PC-9 (cell line): Measurements from ENCODE around the gene C10orf67. TPM values are rescaled to one million over a fixed set of nuclear protein-coding genes. Genes with fewer than 3 reads are reported as not detected.
"Not testable (repeated sequence)": the region's sequence is repeated elsewhere in the genome, so short reads cannot be mapped to it uniquely, and the experiment has no call there.

ENCODE experiments used
- BruUV-seq: library from RNA; stranded (reverse); fragments of 400-500 nt; replicated peaks from 2 replicates; lab custom pipeline; 2021; lab: Mats Ljungman, UMichigan
- CTCF ChIA-PET: fragments of 300-600 bp; sonication (Branson Sonifier 250); formaldehyde crosslinking; loops from one replicate; lab custom pipeline; 2022; ENCODE audit warnings: antibody characterized with exemption; lab: Charles Lee
- POLR2A ChIA-PET: fragments of 300-600 bp; sonication (Branson Sonifier 250); formaldehyde crosslinking; loops from one replicate; lab custom pipeline; 2022; ENCODE audit warnings: antibody characterized with exemption; ENCODE audit not compliant: unreplicated experiment; lab: Charles Lee
- DNase-seq, 2 experiments: peaks; one replicate each; pipeline versions ENCODE4 v3.0.0 to v3.0.0-alpha.2; 2015 to 2022; ENCODE audit warnings: mixed read lengths in 1 of 2
- H2AFZ ChIP-seq: fragments of 200-600 bp; sonication (generic); 2 replicates; pipeline ENCODE4 v1.8.1; 2017; ENCODE audit warnings: antibody characterized with exemption
- H3F3A ChIP-seq: fragments of 200-600 bp; sonication (generic); 2 replicates; pipeline ENCODE4 v1.8.1; 2017; ENCODE audit warnings: antibody characterized with exemption, mild to moderate bottlenecking, low read depth; ENCODE audit not compliant: insufficient read depth
- H3K27ac ChIP-seq: fragments of 200-600 bp; sonication (generic); 2 replicates; pipeline ENCODE4 v1.6.1; 2016; ENCODE audit warnings: mixed run types
- H3K27me3 ChIP-seq: fragments of 200-600 bp; sonication (generic); 2 replicates; pipeline ENCODE4 v1.6.1; 2016; ENCODE audit warnings: low read depth, mixed run types; ENCODE audit not compliant: insufficient read depth
- H3K36me3 ChIP-seq: fragments of 200-600 bp; sonication (generic); 2 replicates; pipeline ENCODE4 v1.6.1; 2016; ENCODE audit warnings: low read depth, mixed run types
- H3K4me1 ChIP-seq: fragments of 200-600 bp; sonication (generic); replicated peaks from 2 replicates; pipeline ENCODE4 v1.6.1; 2016; ENCODE audit warnings: mixed run types; ENCODE audit not compliant: insufficient read depth
- H3K4me2 ChIP-seq: fragments of 200-600 bp; sonication (generic); 2 replicates; pipeline ENCODE4 v1.6.1; 2017; ENCODE audit warnings: mixed run types
- H3K4me3 ChIP-seq: fragments of 200-600 bp; sonication (generic); 2 replicates; pipeline ENCODE4 v1.6.1; 2016; ENCODE audit warnings: mixed run types
- H3K79me2 ChIP-seq: fragments of 200-600 bp; sonication (generic); 2 replicates; pipeline ENCODE4 v1.6.1; 2017; ENCODE audit warnings: low read depth, mixed run types
- H3K9me2 ChIP-seq: fragments of 200-600 bp; sonication (generic); 2 replicates; pipeline ENCODE4 v1.8.1; 2017; ENCODE audit warnings: mild to moderate bottlenecking; ENCODE audit not compliant: insufficient read depth
- H3K9me3 ChIP-seq: fragments of 200-600 bp; sonication (generic); 2 replicates; pipeline ENCODE4 v1.8.1; 2016; ENCODE audit warnings: low read depth; ENCODE audit not compliant: insufficient read depth
- H4K20me1 ChIP-seq: fragments of 200-600 bp; sonication (generic); 2 replicates; pipeline ENCODE4 v1.8.1; 2017; ENCODE audit not compliant: insufficient read depth
- CTCF ChIP-seq: fragments of 200-600 bp; sonication (generic); conservative IDR thresholded peaks from 2 replicates; pipeline ENCODE4 v1.6.1; 2017; ENCODE audit warnings: mixed run types, antibody characterized with exemption, mild to moderate bottlenecking, moderate library complexity
- EZH2 ChIP-seq: fragments of 200-600 bp; sonication (generic); IDR thresholded peaks from 2 replicates; pipeline ENCODE4 v1.8.0; 2017; ENCODE audit warnings: antibody characterized with exemption, low read depth
- intact Hi-C: fragments of 100-400 bp; cut with micrococcal nuclease; formaldehyde crosslinking; loops from one replicate; pipeline ENCODE4 v1.10.0; 2022; ENCODE audit not compliant: unreplicated experiment
- total RNA-seq: library from RNA; stranded (reverse); gene quantifications from 2 replicates; pipeline ENCODE4 v1.2.3, GENCODE V29; 2021

Gene C10orf67
- total RNA-seq, 1 experiment from 2014 or later = 1.2 TPM

GRCh38 chr10:23358357-23358756, 13.8 kb upstream of the C10orf67 start:
- no peaks in the 10 kb centered on the region for H3K9me3 ChIP-seq
- no peak overlapping the region for H3K4me2 ChIP-seq
- intact Hi-C loops = no loop called here
- H3F3A ChIP-seq = no peaks in the 10 kb centered on the region
- no peaks in the 10 kb centered on the region for H3K79me2 ChIP-seq
- H4K20me1 ChIP-seq = no peaks in the 10 kb centered on the region
- no peaks in the 10 kb centered on the region for H3K36me3 ChIP-seq
- no TSS peak for BruUV-seq
- no peak overlapping the region for H3K27ac ChIP-seq
- no peak for TF ChIP-seq CTCF
- no peak for TF ChIP-seq EZH2
- no peak for DNase-seq
- no peak overlapping the region for H2AFZ ChIP-seq
- ChIA-PET CTCF (no interaction called here), POLR2A (no interaction called here)
- H3K9me2 ChIP-seq = no peaks in the 10 kb centered on the region
- H3K4me1 ChIP-seq = no peaks in the 10 kb centered on the region
- no peak overlapping the region for H3K4me3 ChIP-seq
- no peaks in the 10 kb centered on the region for H3K27me3 ChIP-seq

- TF ChIP-seq CTCF = no peak
- TF ChIP-seq EZH2 = no peak
- ChIA-PET CTCF (no interaction called here), POLR2A (no interaction called here)
- no peaks in the 10 kb centered on the region for H3K27me3 ChIP-seq
- H3K4me2 ChIP-seq = no peak overlapping the region
- H3K36me3 ChIP-seq = no peaks in the 10 kb centered on the region
- no peak overlapping the region for H2AFZ ChIP-seq
- DNase-seq = no peak
- BruUV-seq = no TSS peak
- no peaks in the 10 kb centered on the region for H3K9me3 ChIP-seq
- H3K4me1 ChIP-seq = peaks cover 20% of the 10 kb centered on the region
- H3K27ac ChIP-seq = no peak overlapping the region
- H4K20me1 ChIP-seq = no peaks in the 10 kb centered on the region
- no peaks in the 10 kb centered on the region for H3K79me2 ChIP-seq
- intact Hi-C loops = no loop called here
- H3K9me2 ChIP-seq = no peaks in the 10 kb centered on the region
- peaks cover 10% of the 10 kb centered on the region for H3F3A ChIP-seq
- H3K4me3 ChIP-seq = no peak overlapping the region
Measured at GRCh38 chr10:23354630-23355279, 10.2 kb upstream of the C10orf67 start.

GRCh38 chr10:23351926-23352519, 7.4 kb upstream of the C10orf67 start:
- ChIA-PET POLR2A (interaction anchor here (0.9 kb wide), 1 partner anchor 87 kb away, joined by 3 read pairs; the partner anchor contains the start of gene OTUD1), CTCF (no interaction called here)
- BruUV-seq = no TSS peak

GRCh38 chr10:23350706-23351105, 6.1 kb upstream of the C10orf67 start:
- H3K27ac ChIP-seq, H3K4me3 ChIP-seq, DNase-seq, H3K4me2 ChIP-seq, H2AFZ ChIP-seq, H3K9me3 ChIP-seq, BruUV-seq, H3K9me2 ChIP-seq, CTCF ChIA-PET, H3K27me3 ChIP-seq, H3K36me3 ChIP-seq, H3K79me2 ChIP-seq, H4K20me1 ChIP-seq, intact Hi-C loops: not testable (repeated sequence)
- POLR2A ChIA-PET = interaction anchor here (0.7 kb wide), 1 partner anchor 858 kb away, joined by 4 read pairs; no protein-coding TSS in a partner anchor
- H3F3A ChIP-seq = peaks cover 18% of the 10 kb centered on the region
- H3K4me1 ChIP-seq = peaks cover 26% of the 10 kb centered on the region

More at GRCh38 chr10:23351926-23352519, 7.4 kb upstream of the C10orf67 start:
- H2AFZ ChIP-seq = no peak overlapping the region
- H3K79me2 ChIP-seq = no peaks in the 10 kb centered on the region
- H3K27me3 ChIP-seq = no peaks in the 10 kb centered on the region
- no peaks in the 10 kb centered on the region for H3K36me3 ChIP-seq
- H4K20me1 ChIP-seq = no peaks in the 10 kb centered on the region
- H3K4me3 ChIP-seq = peak overlapping the region; percentile 33; the same call in 1 of the 2 replicates
- TF ChIP-seq EZH2 (no peak), CTCF (no peak)
- peak overlapping the region; percentile 76 for H3K27ac ChIP-seq
- no peaks in the 10 kb centered on the region for H3K9me2 ChIP-seq
- no peaks in the 10 kb centered on the region for H3K9me3 ChIP-seq
- H3K4me2 ChIP-seq = peak overlapping the region; percentile 57
- H3F3A ChIP-seq = peaks cover 10% of the 10 kb centered on the region
- peak; percentile 19 to 85 for DNase-seq
- peaks cover 20% of the 10 kb centered on the region for H3K4me1 ChIP-seq
- intact Hi-C loops = no loop called here
